GM21576 (cell line): ENCODE data around the gene PCSK6.
"Not testable (repeated sequence)": the region's sequence is repeated elsewhere in the genome, so short reads cannot be mapped to it uniquely, and the experiment has no call there.

ENCODE experiments used
- ATAC-seq: cut with Tn5 transposase; IDR thresholded peaks from one replicate; pipeline ENCODE4 v1.9.1; 2021; ENCODE audit warnings: mild to moderate bottlenecking, moderate library complexity; ENCODE audit not compliant: unreplicated experiment

PCSK6 gene

GRCh38 chr15:101406526-101407195 lies 82.8 kb downstream of the PCSK6 start:
- no peak for ATAC-seq

DNA sequence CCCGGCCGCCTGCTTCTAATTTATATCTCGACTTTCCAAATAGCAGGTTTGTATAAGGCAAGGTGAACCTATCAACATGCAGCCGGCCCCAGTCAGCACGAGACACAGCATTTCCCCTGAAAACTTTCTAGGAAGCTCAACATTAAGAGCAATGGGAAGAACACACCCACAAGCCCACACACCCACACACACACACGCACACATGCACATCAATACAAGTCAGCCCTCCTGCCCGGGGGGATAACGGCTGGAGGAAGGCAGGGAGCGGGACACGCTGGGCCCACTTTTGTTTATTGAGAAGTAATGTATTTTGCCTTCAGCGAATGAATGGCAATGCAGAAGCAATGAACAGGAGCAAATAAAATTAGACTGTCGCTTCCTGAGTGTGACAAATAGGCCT lies 83.5 kb downstream of the PCSK6 start:
- no peak for ATAC-seq

GRCh38 chr15:101404245-101404644 lies 85.3 kb downstream of the PCSK6 start:
- ATAC-seq = no peak

- ATAC-seq = not testable (repeated sequence)
Observed at GRCh38 chr15:101402883-101403282, 86.6 kb downstream of the PCSK6 start.

- ATAC-seq = no peak
Observed at GRCh38 chr15:101401286-101401685, 88.2 kb downstream of the PCSK6 start.

- no peak for ATAC-seq
Observed at GRCh38 chr15:101399431-101399830, 90.1 kb downstream of the PCSK6 start.

DNA sequence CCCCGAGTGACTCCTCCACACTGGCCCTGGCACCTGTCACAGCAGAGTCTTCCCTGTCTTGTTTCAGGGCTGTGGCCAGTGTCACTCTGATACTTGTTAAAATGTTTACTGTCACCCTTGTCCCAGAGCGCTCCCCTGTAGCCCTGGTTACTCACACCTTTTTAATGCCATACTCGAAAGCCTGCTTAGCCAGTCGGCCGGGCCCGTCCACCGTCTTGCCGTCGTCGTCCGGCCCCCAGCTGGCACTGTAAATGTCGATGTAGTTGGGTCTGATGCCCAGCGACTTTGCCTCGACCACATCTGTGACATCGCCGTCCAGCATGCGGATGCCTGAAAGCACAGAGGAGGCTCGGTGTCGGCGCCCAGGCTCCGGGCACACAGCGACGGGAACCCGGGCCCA lies 91.3 kb downstream of the PCSK6 start:
- no peak for ATAC-seq

DNA sequence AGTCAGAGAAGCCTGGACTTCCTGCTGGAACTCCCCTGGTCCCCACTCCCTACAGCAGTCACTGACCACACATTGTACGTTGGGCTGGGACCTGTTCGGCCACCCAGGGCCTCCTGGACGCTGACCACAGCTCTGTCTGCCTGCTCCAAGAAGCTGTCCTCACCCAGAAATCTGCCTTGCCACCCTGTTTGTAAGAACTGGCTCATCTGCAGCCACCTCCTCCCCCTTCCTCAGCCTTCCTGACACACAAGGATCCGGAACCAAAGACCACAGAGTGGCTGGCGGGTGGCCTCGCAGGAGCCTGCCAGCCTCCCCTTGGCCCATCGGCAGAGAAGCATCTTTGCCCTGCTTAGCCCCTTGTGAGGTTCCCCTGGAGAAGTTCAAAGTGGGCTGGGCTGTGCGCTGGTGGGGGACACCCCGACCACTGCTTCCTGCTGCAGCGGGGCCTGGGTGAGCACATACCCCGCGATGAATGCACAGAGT lies 91.9 kb downstream of the PCSK6 start:
- ATAC-seq = no peak

- ATAC-seq = no peak
Observed at GRCh38 chr15:101396484-101397261, 92.8 kb downstream of the PCSK6 start.

DNA sequence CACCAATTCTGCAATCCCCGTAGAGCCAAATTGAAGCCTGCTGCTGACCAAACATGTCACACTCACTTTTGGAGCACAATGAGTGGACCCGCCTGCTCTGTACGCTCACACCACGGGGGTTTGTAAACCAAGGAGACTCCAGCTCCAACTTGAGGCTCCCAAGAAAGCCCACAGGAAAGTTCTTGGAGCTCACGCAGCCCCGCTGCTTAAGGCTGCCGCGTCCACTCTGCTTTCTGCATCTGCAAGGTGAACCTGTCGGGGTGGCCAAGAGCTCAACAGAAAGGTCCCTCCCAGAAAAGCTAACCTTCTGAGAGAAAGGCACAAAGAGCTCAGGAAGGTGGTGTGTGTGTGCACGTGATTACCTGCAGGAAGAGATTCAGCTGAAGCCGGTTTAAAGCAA lies 94.9 kb downstream of the PCSK6 start:
- ATAC-seq = no peak

- ATAC-seq = no peak
Observed at GRCh38 chr15:101394056-101394630, 95.4 kb downstream of the PCSK6 start.

GRCh38 chr15:101393172-101393571 lies 96.3 kb downstream of the PCSK6 start:
- ATAC-seq = no peak

DNA sequence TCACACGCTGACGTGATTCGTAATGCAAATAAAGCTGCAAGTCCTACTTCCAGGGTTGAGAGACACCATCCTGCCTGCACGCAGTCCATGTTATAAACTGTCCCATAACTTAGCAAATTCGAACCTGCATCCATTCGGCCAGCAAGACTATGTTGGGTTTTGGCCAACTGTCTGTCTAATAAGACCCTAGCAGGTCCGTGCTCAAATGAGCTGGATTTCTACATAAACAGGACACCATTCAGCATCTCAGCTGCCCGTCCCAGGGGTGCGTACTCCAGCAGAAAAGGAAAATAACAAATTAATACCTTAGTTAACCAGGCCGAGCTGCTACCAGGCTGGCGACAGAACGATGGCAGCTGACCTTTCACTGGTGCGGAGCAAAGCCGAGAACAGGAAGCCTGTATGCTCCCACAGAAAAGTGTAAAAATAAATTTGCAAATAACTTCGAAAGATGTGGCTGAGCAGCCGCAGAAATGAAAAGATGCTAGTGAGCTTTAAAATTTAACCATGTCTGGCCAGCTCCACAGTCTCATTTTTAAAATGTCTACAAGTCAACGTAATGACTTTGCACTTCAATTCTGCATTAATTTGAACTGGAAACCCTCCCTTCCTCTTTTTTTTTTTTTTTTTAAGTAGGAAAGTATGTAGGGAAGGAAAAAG lies 97.4 kb downstream of the PCSK6 start:
- ATAC-seq = peak; percentile 75

- ATAC-seq = no peak
Observed at GRCh38 chr15:101391431-101391830, 98.1 kb downstream of the PCSK6 start.

- ATAC-seq = no peak
Observed at GRCh38 chr15:101390462-101390861, 99.0 kb downstream of the PCSK6 start.

DNA sequence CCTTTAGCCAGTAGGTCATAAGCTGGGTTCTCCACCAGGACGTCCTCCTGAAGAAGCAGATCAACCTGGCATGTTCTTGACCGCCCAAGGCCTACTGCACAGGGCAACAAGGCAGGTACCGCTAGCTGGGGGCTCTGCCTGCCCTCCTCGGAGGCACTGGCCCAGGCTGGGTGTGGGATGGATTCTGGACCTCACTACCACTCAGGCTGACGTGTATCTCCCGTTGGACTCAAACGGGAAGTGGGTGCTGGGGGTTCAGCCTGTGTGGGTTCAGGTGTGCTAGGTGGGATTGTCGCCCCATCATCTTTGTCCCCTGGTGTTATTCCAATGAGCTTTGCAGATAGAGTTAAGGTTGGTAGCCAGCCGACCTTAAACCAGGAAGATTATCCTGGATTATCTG lies 99.4 kb downstream of the PCSK6 start:
- no peak for ATAC-seq

GRCh38 chr15:101389362-101389761 lies 100.1 kb downstream of the PCSK6 start:
- no peak for ATAC-seq

DNA sequence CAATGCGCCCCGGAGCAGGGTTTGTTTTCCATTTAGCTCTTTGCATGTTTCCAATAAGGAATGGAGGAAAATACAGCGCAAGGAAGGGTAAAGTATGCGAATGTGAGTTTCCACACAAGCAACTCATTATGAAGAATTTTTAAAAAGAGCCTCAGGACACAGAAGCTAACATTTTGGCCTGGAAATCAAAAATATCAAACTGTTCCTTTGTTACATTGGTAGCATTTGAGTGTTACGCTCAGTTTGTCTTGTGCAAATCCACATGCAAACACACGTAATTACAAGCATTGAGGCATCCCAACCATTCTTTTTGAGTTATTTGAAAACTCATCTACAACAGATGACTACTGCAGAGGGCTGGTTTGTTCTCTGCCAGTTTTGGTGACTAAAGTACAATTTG lies 101.5 kb downstream of the PCSK6 start:
- ATAC-seq = no peak

DNA sequence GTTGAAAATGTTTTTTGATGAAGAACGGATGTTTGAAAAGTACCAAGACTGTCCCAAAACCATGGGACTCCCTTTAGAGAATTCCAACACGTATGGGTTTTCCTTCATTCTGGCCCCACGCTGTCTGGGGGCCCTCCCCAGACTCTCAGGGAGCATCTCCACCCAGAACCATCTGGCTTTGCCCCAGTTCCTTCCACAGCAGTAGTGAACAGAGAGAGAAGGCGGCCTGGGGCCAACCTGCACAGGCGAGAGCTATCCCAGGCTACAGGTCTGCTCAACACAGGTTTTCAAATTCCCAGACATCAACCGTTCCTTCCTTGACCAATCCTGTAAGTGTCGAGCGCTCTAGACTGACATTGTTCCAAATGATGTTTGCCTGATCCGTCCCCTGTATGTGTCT lies 101.9 kb downstream of the PCSK6 start:
- ATAC-seq = no peak

DNA sequence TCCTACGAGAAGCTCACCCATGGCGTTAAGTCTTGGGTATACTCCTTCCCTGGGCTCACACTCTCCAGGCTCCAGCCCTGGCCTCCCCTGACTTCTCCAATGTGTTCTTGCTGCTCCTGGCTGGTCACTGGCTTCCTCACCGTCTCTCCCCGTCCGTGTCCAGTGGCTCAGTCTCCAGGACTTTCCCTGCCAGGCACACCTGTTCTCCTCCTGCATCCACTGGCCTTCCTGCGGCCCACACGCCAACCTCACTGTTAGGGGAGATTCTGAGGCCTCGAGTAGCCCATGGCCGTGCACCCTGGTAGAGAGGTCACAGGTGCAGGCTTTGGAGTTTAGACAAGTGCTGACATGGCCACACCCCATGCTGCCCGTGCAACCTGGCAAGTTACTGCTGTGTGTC lies 102.5 kb downstream of the PCSK6 start:
- ATAC-seq = no peak

DNA sequence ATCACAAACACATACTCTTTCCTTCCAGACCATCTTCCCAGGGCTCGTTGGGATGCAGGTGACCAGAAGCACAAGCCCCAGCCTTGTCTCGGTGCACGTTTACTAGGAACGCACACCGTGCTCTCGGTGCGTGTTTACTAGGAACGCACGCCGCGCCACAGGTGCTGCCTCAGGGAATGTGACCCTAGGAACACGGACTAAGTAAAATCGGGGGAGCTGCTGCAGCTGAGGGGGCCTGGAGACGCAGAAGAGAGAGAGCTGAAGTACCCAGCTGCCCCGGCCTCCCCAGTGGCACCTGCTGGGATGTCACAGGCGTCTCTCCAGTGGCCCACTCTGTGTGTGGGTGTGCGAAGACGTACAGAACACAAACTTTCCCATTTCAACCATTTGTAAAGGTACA lies 103.5 kb downstream of the PCSK6 start:
- no peak for ATAC-seq

DNA sequence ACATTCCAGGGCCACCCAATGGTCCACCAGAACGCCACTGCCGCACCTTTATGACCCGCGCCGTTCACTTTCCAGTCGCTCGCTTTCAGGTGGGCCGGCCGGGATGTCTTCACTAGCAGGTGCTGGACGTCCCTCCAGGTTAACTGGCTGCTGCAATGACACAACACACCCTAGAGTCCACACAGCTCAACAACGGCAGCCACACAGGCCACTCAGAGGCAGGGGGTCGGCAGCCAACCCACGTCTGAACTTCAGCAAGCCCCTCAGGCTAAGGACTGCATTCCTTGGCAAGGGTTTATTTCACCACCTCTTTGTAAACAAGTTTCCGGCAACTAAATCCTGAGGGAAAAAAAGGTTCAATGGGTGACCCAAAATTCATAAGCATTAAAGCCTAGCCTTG lies 105.2 kb downstream of the PCSK6 start:
- ATAC-seq = no peak
